CD4-positive, alpha-beta T cell treated with Interleukin-4 for 1 hour (primary cell): Measurements from ENCODE around the gene KLF16.
A peak's percentile ranks its signal among the peaks of the same experiment; 100 is the strongest.

Experiments
- DNase-seq, 2 donors: peaks; one replicate each; pipeline ENCODE4 v3.0.0-alpha.2; 2020 to 2022

KLF16 gene

GRCh38 chr19:1866693-1867348, 3.4 kb upstream of the KLF16 start:
- no peak for DNase-seq

- DNase-seq, result no peak
Measured at GRCh38 chr19:1865172-1866010, 2.0 kb upstream of the KLF16 start.

GRCh38 chr19:1864480-1865171, 1.2 kb upstream of the KLF16 start:
- peak; percentile 69 to 74 for DNase-seq

GRCh38 chr19:1863638-1864479, 480 bp upstream of the KLF16 start:
- peak; percentile 90 to 93 for DNase-seq

- peak; percentile 51 to 65 for DNase-seq
Measured at GRCh38 chr19:1862424-1863327, 703 bp downstream of the KLF16 start.

GRCh38 chr19:1862068-1862423, 1.3 kb downstream of the KLF16 start:
- no peak for DNase-seq

- DNase-seq, result no peak
Measured at GRCh38 chr19:1861599-1862031, 1.8 kb downstream of the KLF16 start.

GRCh38 chr19:1860821-1861598, 2.4 kb downstream of the KLF16 start:
- DNase-seq, result no peak

GRCh38 chr19:1860042-1860775, 3.2 kb downstream of the KLF16 start:
- peak; percentile 75 to 78 for DNase-seq

- no peak for DNase-seq
Measured at GRCh38 chr19:1859331-1859781, 4.0 kb downstream of the KLF16 start.

GRCh38 chr19:1858412-1859081, 4.8 kb downstream of the KLF16 start:
- no peak for DNase-seq

GRCh38 chr19:1857648-1858326, 5.6 kb downstream of the KLF16 start:
- no peak for DNase-seq

GRCh38 chr19:1856698-1857603, 6.4 kb downstream of the KLF16 start:
- DNase-seq, result peak; percentile 39 to 76

- DNase-seq, result no peak
Measured at GRCh38 chr19:1856345-1856697, 7.1 kb downstream of the KLF16 start.

- DNase-seq, result peak in 1 of 2 donors; percentile 40
Measured at GRCh38 chr19:1855828-1856255, 7.5 kb downstream of the KLF16 start.

- DNase-seq, result peak; percentile 90 to 92
Measured at GRCh38 chr19:1855040-1855827, 8.1 kb downstream of the KLF16 start.

GRCh38 chr19:1854542-1855039, 8.8 kb downstream of the KLF16 start:
- DNase-seq, result no peak
